ENCODE data around the gene PPP1R12A.

GRCh38 chr12:79858518-79858917, 76.4 kb downstream of the PPP1R12A start:
- TF ChIP-seq FOXK2 (IDR thresholded peaks at IDR 0.05), result no peak
- TF ChIP-seq BHLHE40 (IDR thresholded peaks at IDR 0.05; ENCODE audit: borderline replicate concordance), result no peak
- TF ChIP-seq SUZ12 (IDR thresholded peaks at IDR 0.05), result no peak
- no peak for TF ChIP-seq L3MBTL2 (conservative IDR thresholded peaks at IDR 0.05)
- TF ChIP-seq TARDBP (IDR thresholded peaks at IDR 0.05), result no peak
- TF ChIP-seq SP1 (IDR thresholded peaks at IDR 0.05), result no peak
- no peak for TF ChIP-seq NFRKB (IDR thresholded peaks at IDR 0.05)
- TF ChIP-seq FOXA1 (IDR thresholded peaks at IDR 0.05), result no peak
- no peak for TF ChIP-seq ARNT (IDR thresholded peaks at IDR 0.05)
- TF ChIP-seq LEF1 (IDR thresholded peaks at IDR 0.05; ENCODE audit: borderline replicate concordance), result no peak
- TF ChIP-seq FOXM1 (IDR thresholded peaks at IDR 0.05; ENCODE audit: borderline replicate concordance), result no peak
- no peak for TF ChIP-seq PKNOX1 (IDR thresholded peaks at IDR 0.05)
- no peak for TF ChIP-seq ZNF384 (IDR thresholded peaks at IDR 0.05)
- no peak for TF ChIP-seq HDGF (IDR thresholded peaks at IDR 0.05; ENCODE audit: borderline replicate concordance)

All from HEK293T (cell line).